ENCODE measurements around the gene CYP46A1. TPM values are rescaled to one million over a fixed set of nuclear protein-coding genes. Genes with fewer than 3 reads are reported as not detected.

Gene CYP46A1
- total RNA-seq, 2 experiments from 2014 or later, result 0.19 to 0.21 TPM

DNA sequence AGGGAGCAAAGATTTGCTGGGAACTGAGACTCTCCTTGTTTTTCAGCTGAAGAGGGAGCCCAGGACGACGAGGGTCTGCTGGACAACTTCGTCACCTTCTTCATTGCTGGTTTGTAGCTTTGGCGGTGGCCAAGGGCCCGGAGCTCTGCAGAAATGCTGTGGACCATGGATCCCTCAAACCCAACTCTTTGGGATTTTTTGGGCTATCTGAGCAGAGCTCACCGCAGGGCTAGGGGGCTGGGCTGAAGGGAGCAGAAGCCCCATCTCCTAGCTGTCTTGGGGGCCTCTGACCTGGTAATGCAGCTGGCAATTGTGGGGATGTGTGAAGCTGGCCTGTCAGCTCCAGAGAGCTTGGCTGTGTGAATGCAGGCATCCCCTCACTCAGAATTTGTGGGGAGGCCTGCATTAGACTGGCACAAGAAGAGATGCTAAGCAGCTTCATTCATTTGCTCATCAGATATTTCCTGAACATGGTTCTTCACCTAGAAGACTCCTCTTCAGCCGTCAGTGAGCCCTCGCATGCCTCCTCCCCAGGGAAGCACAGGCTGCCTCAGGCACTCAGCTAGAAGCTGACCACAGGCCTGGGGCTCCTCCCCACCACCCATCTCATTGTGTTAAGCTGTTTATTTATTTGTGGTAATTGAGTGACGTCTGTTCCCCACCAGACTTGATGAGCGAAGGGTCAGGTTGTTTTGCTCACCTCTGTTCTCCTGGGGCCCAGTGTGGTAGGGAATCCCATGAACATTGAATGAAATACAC, 32.2 kb downstream of the CYP46A1 start:
- H3K27ac Mint-ChIP-seq, result no peak overlapping the region
- H3K4me1 Mint-ChIP-seq (ENCODE audit: low read depth), result no peaks in the 10 kb centered on the region
- DNase-seq, result no peak
- H3K4me3 Mint-ChIP-seq, result no peak overlapping the region
- ChIA-PET CTCF (interaction anchor here (1.5 kb wide), 1 partner anchor 14 kb away, joined by 4 read pairs; no protein-coding TSS in a partner anchor), POLR2A (no interaction called here)
- H3K36me3 Mint-ChIP-seq, result no peaks in the 10 kb centered on the region
- intact Hi-C loops (cut with micrococcal nuclease), result no loop called here
- no peaks in the 10 kb centered on the region for H3K9me3 Mint-ChIP-seq
- H3K27me3 Mint-ChIP-seq, result peaks cover 5% of the 10 kb centered on the region

GRCh38 chr14:99716850-99717681, 33.0 kb downstream of the CYP46A1 start:
- CTCF ChIA-PET, result interaction anchor here (1.5 kb wide), 1 partner anchor 13 kb away, joined by 4 read pairs; no protein-coding TSS in a partner anchor
- H3K4me1 Mint-ChIP-seq (ENCODE audit: low read depth), result no peaks in the 10 kb centered on the region
- POLR2A ChIA-PET, result no interaction called here
- no peaks in the 10 kb centered on the region for H3K27me3 Mint-ChIP-seq
- H3K36me3 Mint-ChIP-seq, result no peaks in the 10 kb centered on the region
- DNase-seq, result no peak
- intact Hi-C loops (cut with micrococcal nuclease), result no loop called here
- no peak overlapping the region for H3K4me3 Mint-ChIP-seq
- no peak overlapping the region for H3K27ac Mint-ChIP-seq
- no peaks in the 10 kb centered on the region for H3K9me3 Mint-ChIP-seq

DNA sequence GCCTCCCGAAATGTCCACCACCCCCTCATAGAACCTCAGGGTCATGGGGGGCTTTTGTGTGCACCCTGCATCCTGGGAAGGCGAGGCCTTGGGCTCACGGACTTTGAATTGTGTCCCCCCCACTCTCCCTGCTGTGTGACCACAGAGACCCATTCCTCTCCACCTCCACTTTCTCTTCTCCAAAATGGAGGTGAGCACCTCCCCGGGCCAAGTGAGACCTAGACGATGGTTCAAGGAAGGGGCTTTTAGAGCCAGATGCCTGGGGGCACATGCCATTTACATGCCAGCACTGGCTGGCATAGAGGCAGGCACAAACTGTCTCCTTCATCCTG, 33.5 kb downstream of the CYP46A1 start:
- Mint-ChIP-seq H3K4me3 (no peak overlapping the region), H3K27ac (no peak overlapping the region), H3K4me1 (ENCODE audit: low read depth) (no peaks in the 10 kb centered on the region), H3K27me3 (no peaks in the 10 kb centered on the region), H3K9me3 (no peaks in the 10 kb centered on the region), H3K36me3 (no peaks in the 10 kb centered on the region)
- intact Hi-C loops (cut with micrococcal nuclease), result no loop called here
- ChIA-PET POLR2A (no interaction called here), CTCF (no interaction called here)
- no peak for DNase-seq

- Mint-ChIP-seq H3K4me3 (no peak overlapping the region), H3K27me3 (no peaks in the 10 kb centered on the region), H3K36me3 (no peaks in the 10 kb centered on the region), H3K4me1 (ENCODE audit: low read depth) (no peaks in the 10 kb centered on the region), H3K27ac (no peak overlapping the region), H3K9me3 (no peaks in the 10 kb centered on the region)
- intact Hi-C loops (cut with micrococcal nuclease), result no loop called here
- POLR2A ChIA-PET, result interaction anchor here (0.6 kb wide), 1 partner anchor 570 kb away, joined by 3 read pairs; no protein-coding TSS in a partner anchor
- DNase-seq, result no peak
- CTCF ChIA-PET, result no interaction called here
Observed at GRCh38 chr14:99718031-99718810, 34.1 kb downstream of the CYP46A1 start.

DNA sequence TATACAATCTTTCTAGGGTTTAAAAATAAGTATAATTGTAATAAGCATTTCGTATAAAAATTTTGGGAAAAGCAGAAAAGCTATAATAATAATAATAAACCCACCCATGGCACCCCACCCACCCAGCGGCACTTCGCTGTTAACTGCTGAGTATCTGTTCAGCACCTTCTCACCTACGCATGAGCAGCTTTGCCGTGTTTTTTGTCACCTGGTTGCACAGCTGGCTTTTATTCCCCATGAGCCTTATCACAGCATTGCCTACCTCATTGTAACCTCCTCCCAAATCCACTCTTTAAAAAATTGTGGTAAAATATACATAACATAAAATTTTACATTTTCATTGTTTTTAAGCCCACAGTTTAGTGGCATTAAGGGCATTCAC, 34.7 kb downstream of the CYP46A1 start:
- intact Hi-C loops (cut with micrococcal nuclease), result no loop called here
- Mint-ChIP-seq H3K27ac (no peak overlapping the region), H3K4me1 (ENCODE audit: low read depth) (no peaks in the 10 kb centered on the region), H3K9me3 (no peaks in the 10 kb centered on the region), H3K36me3 (no peaks in the 10 kb centered on the region), H3K27me3 (no peaks in the 10 kb centered on the region), H3K4me3 (no peak overlapping the region)
- ChIA-PET CTCF (no interaction called here), POLR2A (interaction anchor here (0.6 kb wide), 1 partner anchor 571 kb away, joined by 3 read pairs; no protein-coding TSS in a partner anchor)
- DNase-seq, result no peak

DNA sequence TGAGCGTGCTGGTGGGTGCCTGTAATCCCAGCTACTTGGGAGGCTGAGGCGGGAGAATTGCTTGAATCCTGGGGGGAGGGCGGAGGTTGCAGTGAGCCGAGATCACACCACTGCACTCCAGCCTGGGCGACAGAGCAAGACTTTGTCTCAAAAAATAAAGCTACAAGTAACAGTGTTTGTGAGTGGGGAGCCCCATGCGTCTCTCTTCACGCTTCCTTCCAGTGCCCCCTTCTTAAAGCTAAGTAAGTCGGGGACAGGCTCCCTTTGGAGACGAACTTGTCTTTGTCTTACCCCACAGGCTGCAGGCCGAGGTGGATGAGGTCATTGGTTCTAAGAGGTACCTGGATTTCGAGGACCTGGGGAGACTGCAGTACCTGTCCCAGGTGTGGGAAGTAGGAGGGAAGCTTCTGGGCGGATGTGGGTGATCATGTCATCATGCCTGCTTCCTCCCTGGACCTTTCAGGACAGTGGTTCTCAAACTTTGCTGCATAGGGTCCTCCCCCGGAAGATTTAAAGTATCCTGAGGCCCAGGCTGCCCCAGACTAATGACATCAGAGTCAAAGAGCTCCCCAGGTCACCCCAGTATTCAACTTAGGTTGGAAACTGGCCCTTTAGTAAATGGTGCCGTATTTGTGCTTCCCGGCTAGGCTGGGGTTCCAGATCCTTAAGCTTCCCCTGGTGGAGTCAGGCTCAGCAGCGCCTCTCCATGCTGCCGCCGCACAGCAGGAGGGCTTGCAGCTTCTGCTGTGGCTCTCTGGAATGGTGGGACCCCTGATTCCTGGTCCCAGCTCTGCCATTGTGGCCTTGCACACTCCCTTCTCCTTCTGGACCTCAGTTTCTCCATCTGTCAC, 37.1 kb downstream of the CYP46A1 start:
- Mint-ChIP-seq H3K27me3 (peaks cover 6% of the 10 kb centered on the region), H3K27ac (no peak overlapping the region), H3K4me3 (no peak overlapping the region), H3K4me1 (ENCODE audit: low read depth) (no peaks in the 10 kb centered on the region), H3K36me3 (no peaks in the 10 kb centered on the region), H3K9me3 (no peaks in the 10 kb centered on the region)
- ChIA-PET CTCF (interaction anchor here (1.7 kb wide), 1 partner anchor 9 kb away, joined by 6 read pairs; no protein-coding TSS in a partner anchor), POLR2A (no interaction called here)
- no peak for DNase-seq
- intact Hi-C loops (cut with micrococcal nuclease), result no loop called here

DNA sequence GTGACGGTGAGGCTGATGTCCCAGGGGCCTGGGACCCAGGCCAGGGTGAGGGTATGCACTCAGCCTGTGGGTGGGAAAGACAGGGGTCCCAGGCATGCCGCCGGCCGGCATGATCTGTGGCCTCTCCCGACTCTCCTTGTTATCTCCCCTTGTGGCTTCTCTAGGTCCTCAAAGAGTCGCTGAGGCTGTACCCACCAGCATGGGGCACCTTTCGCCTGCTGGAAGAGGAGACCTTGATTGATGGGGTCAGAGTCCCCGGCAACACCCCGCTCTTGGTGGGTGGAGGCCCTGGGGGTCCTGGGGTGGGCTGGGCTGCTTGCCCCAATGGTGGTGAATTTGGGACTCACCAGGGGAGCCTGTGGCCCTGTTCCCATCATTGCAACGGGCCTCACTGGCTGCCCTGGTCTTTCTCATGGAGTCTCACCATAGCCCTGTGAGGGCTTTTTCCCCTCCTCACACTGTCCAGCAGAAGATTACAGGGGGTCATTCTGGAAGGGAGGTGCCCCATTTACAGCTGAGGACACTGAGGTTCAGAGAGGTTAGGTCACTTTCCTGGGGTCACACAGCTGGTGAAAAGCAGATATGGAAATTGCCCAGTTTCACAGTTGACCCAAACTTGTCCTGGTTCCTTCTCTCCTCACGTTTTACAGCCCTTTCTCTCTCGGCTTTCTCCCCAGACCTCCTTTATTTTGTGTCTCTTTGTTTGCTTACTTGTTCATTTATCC, 37.9 kb downstream of the CYP46A1 start:
- Mint-ChIP-seq H3K9me3 (no peaks in the 10 kb centered on the region), H3K36me3 (no peaks in the 10 kb centered on the region), H3K27me3 (peaks cover 9% of the 10 kb centered on the region), H3K4me1 (ENCODE audit: low read depth) (no peaks in the 10 kb centered on the region), H3K27ac (no peak overlapping the region), H3K4me3 (no peak overlapping the region)
- CTCF ChIA-PET, result interaction anchor here (1.7 kb wide), 1 partner anchor 8 kb away, joined by 6 read pairs; no protein-coding TSS in a partner anchor
- POLR2A ChIA-PET, result no interaction called here
- intact Hi-C loops (cut with micrococcal nuclease), result no loop called here
- DNase-seq, result no peak

GRCh38 chr14:99722741-99723140, 38.6 kb downstream of the CYP46A1 start:
- Mint-ChIP-seq H3K27me3 (peaks cover 11% of the 10 kb centered on the region), H3K27ac (no peak overlapping the region), H3K4me1 (ENCODE audit: low read depth) (no peaks in the 10 kb centered on the region), H3K9me3 (no peaks in the 10 kb centered on the region), H3K4me3 (no peak overlapping the region), H3K36me3 (no peaks in the 10 kb centered on the region)
- no peak for DNase-seq
- ChIA-PET CTCF (no interaction called here), POLR2A (no interaction called here)
- intact Hi-C loops (cut with micrococcal nuclease), result no loop called here

GRCh38 chr14:99724196-99724891, 40.2 kb downstream of the CYP46A1 start:
- H3K36me3 Mint-ChIP-seq, result no peaks in the 10 kb centered on the region
- no peaks in the 10 kb centered on the region for H3K4me1 Mint-ChIP-seq (ENCODE audit: low read depth)
- POLR2A ChIA-PET, result no interaction called here
- no peak overlapping the region for H3K27ac Mint-ChIP-seq
- H3K27me3 Mint-ChIP-seq, result peaks cover 19% of the 10 kb centered on the region
- intact Hi-C loops (cut with micrococcal nuclease), result no loop called here
- no peaks in the 10 kb centered on the region for H3K9me3 Mint-ChIP-seq
- CTCF ChIA-PET, result interaction anchor here (1.0 kb wide), 1 partner anchor 162 kb away, joined by 3 read pairs; no protein-coding TSS in a partner anchor
- no peak overlapping the region for H3K4me3 Mint-ChIP-seq
- DNase-seq, result no peak

DNA sequence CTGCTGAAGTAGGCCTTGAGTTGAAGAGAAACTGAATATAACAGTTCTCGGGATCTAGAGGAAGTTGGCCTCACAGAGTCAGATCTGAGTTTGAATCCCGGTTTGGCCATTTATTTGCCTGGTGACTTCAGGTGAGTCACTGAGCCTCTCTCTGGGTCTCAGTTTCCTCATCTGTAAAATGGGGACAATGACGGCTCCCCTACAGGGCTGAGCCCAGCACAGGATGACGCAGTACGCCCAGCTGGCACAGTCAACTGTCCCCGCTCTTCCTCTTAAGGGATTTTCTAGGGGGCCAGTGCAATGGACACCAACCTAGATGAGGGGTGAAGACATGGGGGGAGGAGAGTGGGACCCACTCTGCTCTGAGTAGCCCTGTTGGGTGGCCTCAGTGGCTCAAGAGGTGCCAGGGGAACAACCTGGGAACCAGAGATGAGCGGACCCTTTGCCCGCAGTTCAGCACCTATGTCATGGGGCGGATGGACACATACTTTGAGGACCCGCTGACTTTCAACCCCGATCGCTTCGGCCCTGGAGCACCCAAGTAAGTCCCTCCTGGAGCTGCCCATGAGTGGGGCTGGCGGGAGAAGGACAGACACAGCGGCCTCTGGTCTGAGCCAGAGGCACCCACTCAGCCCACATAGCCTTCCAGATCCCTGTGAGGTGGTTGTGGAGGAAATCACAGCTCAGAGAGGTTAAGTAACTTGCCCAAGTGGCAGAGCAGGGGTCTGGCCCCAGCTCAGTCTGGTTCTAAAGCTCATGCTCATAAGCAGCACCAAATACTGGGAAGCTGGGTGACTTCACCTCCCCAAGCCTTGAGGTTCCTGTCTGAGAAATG, 41.1 kb downstream of the CYP46A1 start:
- no peaks in the 10 kb centered on the region for H3K4me1 Mint-ChIP-seq (ENCODE audit: low read depth)
- ChIA-PET POLR2A (no interaction called here), CTCF (interaction anchor here (0.9 kb wide), 1 partner anchor 159 kb away, joined by 3 read pairs; no protein-coding TSS in a partner anchor)
- intact Hi-C loops (cut with micrococcal nuclease), result no loop called here
- DNase-seq, result no peak
- H3K27ac Mint-ChIP-seq, result no peak overlapping the region
- H3K36me3 Mint-ChIP-seq, result no peaks in the 10 kb centered on the region
- peaks cover 23% of the 10 kb centered on the region for H3K27me3 Mint-ChIP-seq
- H3K4me3 Mint-ChIP-seq, result no peak overlapping the region
- no peaks in the 10 kb centered on the region for H3K9me3 Mint-ChIP-seq
